Vagina (tissue), 2 donors: ENCODE measurements around the gene BCL7C. TPM values are rescaled to one million over a fixed set of nuclear protein-coding genes. Genes with fewer than 3 reads are reported as not detected.

Source experiments
- DNase-seq, 2 donors: peaks; one replicate each; pipeline ENCODE4 v3.0.0-alpha.2; 2017; ENCODE audit errors: extremely low spot score in 2 of 2
- H3K27ac ChIP-seq: fragments of 200-600 bp; sonication (generic); one replicate; pipeline ENCODE4 v1.5.1; 2019
- H3K27me3 ChIP-seq: fragments of 200-600 bp; sonication (generic); one replicate; pipeline ENCODE4 v1.5.1; 2019
- H3K36me3 ChIP-seq, 2 donors: fragments of 200-600 bp; sonication (generic); one replicate each; pipeline ENCODE4 v1.5.1; 2017 to 2019
- H3K4me1 ChIP-seq: fragments of 200-600 bp; sonication (generic); one replicate; pipeline ENCODE4 v1.5.1; 2019
- H3K4me3 ChIP-seq, 2 donors: fragments of 200-600 bp; sonication (generic); 1 replicate in 1 of 2; 2 replicates in 1 of 2; pipeline ENCODE4 v1.5.1; 2016 to 2019
- H3K9me3 ChIP-seq: fragments of 200-600 bp; sonication (generic); one replicate; pipeline ENCODE4 v1.5.1; 2019
- CTCF ChIP-seq, 3 experiments: fragments of 450-650 bp in 2 of 3; fragments of 200-600 bp in 1 of 3; sonication (generic) in 1 of 3; IDR thresholded peaks; one replicate each; pipeline ENCODE4 v1.5.1; 2017 to 2019; ENCODE audit warnings: antibody characterized with exemption in 3 of 3, mild to moderate bottlenecking in 2 of 3, moderate library complexity in 2 of 3
- POLR2A ChIP-seq, 2 donors: fragments of 450-650 bp; IDR thresholded peaks; one replicate each; pipeline ENCODE4 v1.6.1; 2017; ENCODE audit warnings: antibody characterized with exemption in 2 of 2, mild to moderate bottlenecking in 2 of 2, moderate library complexity in 2 of 2
- POLR2AphosphoS5 ChIP-seq, 2 donors: sonication (generic); formaldehyde crosslinking; IDR thresholded peaks; one replicate each; pipeline ENCODE4 v1.9.0; 2017; ENCODE audit warnings: antibody characterized with exemption in 2 of 2, mild to moderate bottlenecking in 2 of 2, low read depth in 1 of 2; ENCODE audit not compliant: insufficient read depth in 1 of 2
- intact Hi-C: fragments of 100-400 bp; cut with DNase I; formaldehyde crosslinking; loops from one replicate; pipeline ENCODE4 v1.15.1; 2023
- total RNA-seq: library from RNA; depleted of rRNA; stranded (reverse); fragments of >200 nt; gene quantifications from one replicate; pipeline ENCODE4 v1.2.3, GENCODE V29; 2016

Gene BCL7C
- total RNA-seq, 1 donor from 2014 or later: 38.1 TPM

GRCh38 chr16:30889721-30890120 is 4.2 kb downstream of the BCL7C start:
- Histone ChIP-seq H3K4me1 (peaks cover 21% of the 10 kb centered on the region), H3K36me3 (peaks cover 0 to 38% of the 10 kb centered on the region in 2 donors), H3K9me3 (no peaks in the 10 kb centered on the region), H3K27me3 (no peaks in the 10 kb centered on the region), H3K27ac (no peak overlapping the region), H3K4me3 (no peak overlapping the region)
- TF ChIP-seq POLR2A (IDR thresholded peaks at IDR 0.05) (no peak), POLR2AphosphoS5 (IDR thresholded peaks at IDR 0.05; ENCODE audit: insufficient read depth in 1 of 2, low read depth in 1 of 2) (no peak), CTCF (IDR thresholded peaks at IDR 0.05) (no peak)
- DNase-seq: no peak
- intact Hi-C loops: no loop called here

GRCh38 chr16:30888856-30889499 is 4.9 kb downstream of the BCL7C start:
- H3K27ac ChIP-seq: no peak overlapping the region
- H3K36me3 ChIP-seq: peaks cover 0 to 38% of the 10 kb centered on the region in 2 donors
- H3K9me3 ChIP-seq: no peaks in the 10 kb centered on the region
- H3K4me1 ChIP-seq: peaks cover 15% of the 10 kb centered on the region
- no peak for TF ChIP-seq POLR2A (IDR thresholded peaks at IDR 0.05)
- no peak for TF ChIP-seq POLR2AphosphoS5 (IDR thresholded peaks at IDR 0.05; ENCODE audit: insufficient read depth in 1 of 2, low read depth in 1 of 2)
- no peak for TF ChIP-seq CTCF (IDR thresholded peaks at IDR 0.05)
- no peak overlapping the region for H3K4me3 ChIP-seq
- H3K27me3 ChIP-seq: no peaks in the 10 kb centered on the region
- no peak for DNase-seq
- intact Hi-C loops: no loop called here

GRCh38 chr16:30887927-30888326 is 6.0 kb downstream of the BCL7C start:
- Histone ChIP-seq H3K27me3 (no peaks in the 10 kb centered on the region), H3K27ac (no peak overlapping the region), H3K36me3 (peaks cover 0 to 38% of the 10 kb centered on the region in 2 donors), H3K4me3 (no peak overlapping the region), H3K9me3 (no peaks in the 10 kb centered on the region), H3K4me1 (peaks cover 8% of the 10 kb centered on the region)
- TF ChIP-seq POLR2A (IDR thresholded peaks at IDR 0.05) (no peak), POLR2AphosphoS5 (IDR thresholded peaks at IDR 0.05; ENCODE audit: insufficient read depth in 1 of 2, low read depth in 1 of 2) (no peak), CTCF (IDR thresholded peaks at IDR 0.05) (no peak)
- DNase-seq: no peak
- intact Hi-C loops: no loop called here

GRCh38 chr16:30886145-30886544 is 7.7 kb downstream of the BCL7C start:
- Histone ChIP-seq H3K36me3 (peaks cover 0 to 32% of the 10 kb centered on the region in 2 donors), H3K4me3 (no peak overlapping the region), H3K9me3 (no peaks in the 10 kb centered on the region), H3K27me3 (no peaks in the 10 kb centered on the region), H3K4me1 (no peaks in the 10 kb centered on the region), H3K27ac (no peak overlapping the region)
- DNase-seq: no peak
- intact Hi-C loops: no loop called here
- TF ChIP-seq POLR2AphosphoS5 (IDR thresholded peaks at IDR 0.05; ENCODE audit: insufficient read depth in 1 of 2, low read depth in 1 of 2) (no peak), POLR2A (IDR thresholded peaks at IDR 0.05) (no peak), CTCF (IDR thresholded peaks at IDR 0.05) (no peak)

- Histone ChIP-seq H3K4me3 (no peak overlapping the region), H3K27me3 (no peaks in the 10 kb centered on the region), H3K27ac (no peak overlapping the region), H3K4me1 (no peaks in the 10 kb centered on the region), H3K9me3 (no peaks in the 10 kb centered on the region), H3K36me3 (peaks cover 0 to 24% of the 10 kb centered on the region in 2 donors)
- intact Hi-C loops: no loop called here
- DNase-seq: no peak
- no peak for TF ChIP-seq CTCF (IDR thresholded peaks at IDR 0.05)
- TF ChIP-seq POLR2A (IDR thresholded peaks at IDR 0.05): no peak
- no peak for TF ChIP-seq POLR2AphosphoS5 (IDR thresholded peaks at IDR 0.05; ENCODE audit: insufficient read depth in 1 of 2, low read depth in 1 of 2)
Observed at GRCh38 chr16:30885196-30885595, 8.7 kb downstream of the BCL7C start.
